ENCODE measurements around the gene TRAPPC3L.

TRAPPC3L gene

DNA sequence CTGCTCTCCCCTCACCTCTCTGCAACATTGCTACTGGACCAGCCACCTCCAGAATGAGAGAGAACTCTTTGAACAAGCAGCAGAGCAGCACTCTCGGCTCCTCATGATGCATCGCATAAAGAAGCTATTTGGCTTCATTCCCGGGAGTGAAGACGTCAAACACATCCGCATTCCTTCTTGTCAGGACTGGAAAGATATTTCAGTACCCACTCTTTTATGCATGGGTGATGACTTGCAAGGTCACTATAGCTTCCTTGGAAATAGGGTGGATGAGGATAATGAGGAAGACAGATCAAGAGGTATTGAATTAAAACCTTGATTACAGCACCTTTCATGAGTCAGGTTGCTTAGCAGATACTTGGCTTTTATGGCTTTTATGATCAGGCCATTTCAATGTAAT is 12.4 kb upstream of the TRAPPC3L start:
- DNase-seq (ENCODE audit: low spot score) = peak; percentile 73

DNA sequence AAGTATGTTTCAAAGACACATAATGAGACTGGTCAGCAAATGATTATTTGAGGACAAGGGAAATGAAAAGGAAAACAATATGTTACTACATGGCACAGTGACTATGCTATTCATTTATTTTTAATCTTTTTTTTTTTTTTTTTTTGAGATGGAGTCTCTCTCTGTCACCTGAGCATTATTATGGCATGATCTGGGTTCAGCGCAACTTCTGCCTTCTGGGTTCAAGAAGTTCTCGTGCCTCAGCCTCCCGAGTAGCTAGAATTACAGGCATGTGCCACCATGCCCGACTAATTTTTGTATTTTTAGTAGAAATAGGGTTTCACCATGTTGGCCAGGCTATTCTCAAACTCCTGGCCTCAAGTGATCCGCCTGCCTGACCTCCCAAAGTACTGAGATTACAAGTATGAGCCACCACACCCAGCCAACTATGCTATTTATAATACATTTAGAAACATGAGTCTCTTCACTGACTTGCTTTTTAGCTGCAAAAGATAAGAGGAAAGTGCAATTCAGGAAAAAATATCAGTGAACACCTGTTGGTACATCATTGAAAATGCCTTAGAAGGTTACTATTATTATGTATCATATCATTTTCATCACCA is 11.4 kb upstream of the TRAPPC3L start:
- DNase-seq (ENCODE audit: low spot score) = no peak

DNA sequence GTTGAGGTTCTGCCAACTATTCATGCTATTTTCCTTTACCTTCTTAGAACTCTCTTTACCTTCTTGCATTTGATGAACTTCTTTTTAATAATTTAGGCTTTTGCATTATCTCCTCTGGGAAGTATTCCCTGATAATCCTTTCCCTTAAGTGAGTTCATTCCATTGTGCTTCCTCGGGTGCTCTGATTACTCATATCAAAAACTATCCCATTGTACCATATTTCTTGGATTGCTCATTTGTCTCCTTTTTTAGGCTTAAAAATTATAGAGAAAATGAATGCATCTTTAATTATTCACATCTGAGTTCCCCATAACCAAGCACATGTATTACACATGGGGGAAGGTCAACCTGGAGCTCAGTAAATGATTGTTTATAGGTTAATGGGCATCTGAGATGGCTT is 10.6 kb upstream of the TRAPPC3L start:
- DNase-seq (ENCODE audit: low spot score) = peak; percentile 54

DNA sequence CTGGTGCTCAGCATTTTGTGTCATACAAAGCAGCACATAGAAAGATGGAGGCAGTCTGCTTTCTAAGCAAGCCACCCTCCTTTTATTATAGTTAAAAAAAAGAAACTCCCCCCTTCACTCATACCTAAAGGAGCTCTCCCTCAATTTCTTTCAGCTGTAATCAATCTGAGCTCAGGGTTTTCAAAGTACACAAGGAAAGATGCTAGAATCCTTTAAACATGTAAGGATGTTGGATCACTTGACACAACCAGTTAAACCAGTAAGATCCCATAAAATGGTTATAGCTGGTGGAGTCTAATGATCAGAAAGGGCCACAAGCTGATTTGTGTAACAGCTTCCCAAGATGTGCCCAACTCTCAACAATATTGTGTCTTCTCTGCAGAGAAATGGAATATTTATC is 8.0 kb upstream of the TRAPPC3L start, which contains the start of gene CALHM4:
Gene CALHM4, plus strand, starts transcription at position 301 of the 400 bp plus-strand sequence. Its CDS starts 43 bp downstream, at position 344.
- DNase-seq (ENCODE audit: low spot score) = no peak

DNA sequence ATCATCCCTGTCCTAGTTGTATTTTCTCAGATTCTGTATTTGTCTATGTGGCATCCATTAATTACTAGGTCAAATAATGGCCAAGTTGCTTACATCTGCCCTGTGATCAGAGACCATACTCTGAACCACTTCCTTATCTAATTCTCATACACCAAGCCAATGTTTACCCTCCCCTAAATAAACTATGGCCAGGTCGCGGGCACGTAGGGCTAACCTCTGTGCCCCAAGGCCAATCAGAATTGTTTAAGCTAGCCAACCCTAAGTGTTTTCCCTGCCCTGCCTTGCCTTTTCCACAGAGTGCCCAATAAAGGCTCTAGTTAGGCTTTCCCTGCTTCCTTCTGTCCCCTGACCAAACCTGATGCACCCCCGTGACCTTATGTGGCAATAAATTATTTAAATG is 5.3 kb upstream of the TRAPPC3L start:
- no peak for DNase-seq (ENCODE audit: low spot score)

DNA sequence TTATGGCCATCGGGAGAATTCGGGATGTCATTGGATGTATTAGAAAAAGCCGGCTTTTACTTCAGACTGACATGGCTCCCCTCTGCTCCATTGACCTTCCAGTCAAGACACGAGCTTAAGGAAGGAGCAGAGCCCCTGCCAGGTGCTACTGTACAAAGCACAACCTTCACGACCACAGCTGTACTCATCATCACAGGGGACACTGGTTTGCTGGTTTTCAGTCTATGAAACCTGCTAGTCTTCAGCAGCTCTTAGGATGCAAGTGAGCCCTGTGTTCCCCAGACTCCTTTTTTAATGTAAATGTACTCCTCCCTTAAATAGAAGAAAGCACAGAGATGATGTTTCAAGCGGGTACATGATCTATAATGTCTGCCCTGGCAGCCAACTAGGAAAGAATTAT is 1.9 kb upstream of the TRAPPC3L start:
- no peak for DNase-seq (ENCODE audit: low spot score)

DNA sequence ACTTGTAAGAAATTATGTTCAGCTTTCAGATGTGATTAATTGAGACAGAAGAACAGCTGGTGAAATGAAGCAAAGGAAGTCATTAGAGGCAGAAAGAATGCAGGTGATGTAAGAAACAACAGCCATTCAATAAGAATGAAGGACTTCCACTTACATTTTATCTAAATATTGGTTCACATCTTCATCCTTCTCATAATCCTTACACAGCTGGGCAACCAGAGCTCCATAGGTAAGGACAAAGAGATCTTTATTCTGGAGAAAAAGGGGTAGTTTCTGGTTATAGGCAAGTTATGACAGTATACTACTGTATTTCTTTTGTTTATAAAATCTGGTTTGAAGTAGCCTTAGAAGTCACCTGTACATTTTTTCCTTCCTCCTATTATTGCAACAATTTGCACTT is 2.3 kb downstream of the TRAPPC3L start:
- DNase-seq (ENCODE audit: low spot score) = no peak

DNA sequence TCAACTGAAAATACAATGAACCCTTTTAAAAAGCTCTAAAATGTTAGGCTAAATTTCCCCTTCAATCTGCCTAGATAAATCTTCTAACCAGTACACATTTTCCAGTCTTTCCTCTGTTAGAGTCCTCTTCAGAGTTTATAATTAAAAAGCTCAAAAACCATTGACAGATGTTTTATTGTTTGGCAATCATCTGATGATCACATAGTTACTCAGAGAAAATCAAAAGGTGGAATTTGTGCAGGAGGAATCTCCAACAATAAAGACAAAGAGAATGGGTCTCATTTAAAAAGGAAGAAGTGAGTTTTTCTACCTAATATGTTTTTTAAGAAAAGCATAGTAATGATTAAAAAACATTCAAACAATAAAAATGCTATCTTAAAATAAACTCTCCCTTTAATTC is 3.1 kb downstream of the TRAPPC3L start:
- DNase-seq (ENCODE audit: low spot score) = no peak

DNA sequence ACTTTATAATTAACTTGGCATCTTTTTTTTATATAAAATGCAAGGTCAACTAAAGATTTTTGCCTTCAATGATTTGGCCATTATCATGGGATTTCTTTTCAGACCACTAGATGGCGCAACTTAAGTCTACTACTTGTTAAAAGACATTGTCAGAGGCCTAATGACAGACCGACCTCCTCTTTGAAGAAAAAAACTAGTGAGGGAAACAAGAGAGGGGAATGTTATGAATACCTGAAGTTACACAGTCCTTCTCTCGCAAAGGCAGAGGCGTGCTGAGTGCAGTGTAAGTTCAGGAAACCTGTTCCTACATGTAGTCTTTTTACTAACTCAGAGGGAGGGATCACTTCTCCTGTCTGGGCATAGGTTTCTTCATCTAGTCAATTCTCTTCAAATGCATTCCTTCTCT is 9.3 kb downstream of the TRAPPC3L start:
- peak; percentile 50 for DNase-seq (ENCODE audit: low spot score)

DNA sequence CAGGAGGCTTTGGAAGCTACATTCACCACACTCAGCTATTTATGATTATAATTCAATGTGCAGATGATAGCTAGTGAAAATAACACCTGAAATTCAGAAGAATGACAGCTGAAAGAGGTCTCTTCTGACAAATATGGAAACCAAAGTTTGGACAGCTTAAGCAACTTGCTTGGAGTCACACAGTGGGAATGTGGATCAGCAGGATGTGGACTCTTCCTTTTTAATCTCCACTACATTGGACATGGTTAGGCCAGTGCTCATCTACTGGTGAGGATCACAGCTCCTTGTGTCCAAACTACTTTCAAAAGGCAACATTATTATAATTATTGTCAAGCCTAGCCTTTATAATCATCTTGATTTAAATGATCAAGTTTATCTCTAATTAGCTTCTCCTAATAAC is 10.4 kb downstream of the TRAPPC3L start:
- no peak for DNase-seq (ENCODE audit: low spot score)

DNA sequence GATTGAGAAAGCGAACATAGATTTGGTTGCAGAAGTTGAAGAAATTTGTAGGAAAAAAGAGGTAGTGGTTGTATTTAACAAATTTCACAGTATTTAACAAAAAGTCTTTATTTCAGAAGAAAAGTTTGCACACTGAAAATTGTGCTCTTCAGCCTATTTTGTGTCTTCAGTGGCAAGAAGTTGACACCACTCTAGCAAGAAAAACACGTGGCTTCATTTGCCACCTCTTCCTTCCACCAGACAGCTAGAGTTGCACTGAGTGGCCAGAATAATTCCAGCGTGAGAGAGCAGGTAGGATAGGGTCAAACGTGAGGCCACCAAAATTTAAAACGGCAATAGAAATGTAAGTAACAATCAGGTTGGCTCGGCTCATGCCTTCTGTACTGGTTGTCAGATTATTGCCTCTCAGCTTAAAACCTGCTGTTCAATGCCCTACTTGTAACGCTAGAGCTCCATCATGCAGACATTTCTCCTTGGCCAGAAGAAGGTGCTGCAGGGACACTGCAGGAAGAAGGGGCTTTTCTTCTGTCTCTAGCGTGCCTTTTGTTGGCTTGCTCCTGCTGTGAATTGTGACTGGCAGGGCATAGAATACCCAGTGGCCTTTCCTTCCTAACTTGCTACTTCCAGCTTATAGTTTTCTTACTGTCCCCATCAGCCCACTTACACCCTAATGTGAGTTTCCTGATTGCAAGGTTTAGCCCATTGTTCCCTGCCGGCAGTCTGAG is 12.1 kb downstream of the TRAPPC3L start:
- no peak for DNase-seq (ENCODE audit: low spot score)

DNA sequence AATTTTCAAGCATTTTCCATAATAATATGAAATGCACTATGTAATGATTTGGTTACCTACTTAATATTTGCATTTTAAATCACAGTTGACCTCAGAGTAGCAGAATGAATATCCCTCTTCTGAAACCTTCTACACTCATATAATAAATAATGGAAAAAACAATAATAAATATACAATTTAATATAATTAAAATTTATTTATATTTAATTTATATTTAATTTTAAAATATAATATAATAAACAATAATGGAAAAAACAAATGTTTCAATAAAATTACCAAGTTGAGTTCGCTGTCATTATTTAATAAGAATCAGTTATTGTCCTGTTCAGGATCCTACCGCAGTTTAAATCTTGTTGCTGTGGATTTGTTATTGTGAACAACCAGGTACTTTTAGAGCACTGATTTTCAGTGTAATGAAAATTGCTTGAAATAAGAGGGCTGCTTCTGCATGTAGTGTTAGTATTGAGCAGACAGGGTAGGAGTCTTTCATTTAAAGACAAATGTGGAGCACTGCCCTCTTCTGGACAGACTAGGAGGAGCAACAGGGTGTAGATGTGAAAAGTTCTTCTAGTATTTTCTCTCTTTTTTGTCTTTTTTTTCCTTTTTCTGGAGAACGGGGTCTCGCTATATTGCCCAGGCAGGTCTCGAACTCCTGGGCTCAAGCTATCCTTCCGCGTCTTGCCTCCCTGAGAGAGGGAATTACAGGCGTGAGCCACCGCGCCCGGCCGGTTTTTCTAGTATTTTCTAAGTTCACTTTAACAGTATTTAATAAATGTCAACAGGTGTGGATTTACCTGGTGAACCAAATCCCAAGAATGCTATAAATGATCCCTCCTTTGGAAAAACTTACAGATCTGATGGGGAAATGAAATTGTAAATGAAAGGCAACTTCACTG is 13.6 kb downstream of the TRAPPC3L start:
- DNase-seq (ENCODE audit: low spot score) = peak; percentile 61

DNA sequence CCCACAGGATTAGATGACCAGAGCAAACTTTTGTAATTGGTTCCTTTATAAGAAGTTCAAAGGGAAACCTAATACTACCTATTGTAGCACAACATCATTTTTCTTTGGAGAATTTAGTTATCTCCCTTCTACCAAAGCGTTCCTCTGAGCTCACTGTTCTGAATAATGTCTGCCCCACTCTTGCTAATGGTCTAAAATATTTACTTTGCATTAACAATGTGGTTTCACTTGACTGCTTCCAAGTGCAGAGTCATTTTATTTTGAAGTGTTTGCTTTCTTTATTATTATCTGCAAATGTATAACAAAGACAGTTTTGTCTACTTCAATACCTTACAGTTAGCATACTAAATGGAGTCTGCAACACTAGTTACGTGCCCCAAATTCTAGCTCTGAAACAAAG is 15.0 kb downstream of the TRAPPC3L start:
- no peak for DNase-seq (ENCODE audit: low spot score)

DNA sequence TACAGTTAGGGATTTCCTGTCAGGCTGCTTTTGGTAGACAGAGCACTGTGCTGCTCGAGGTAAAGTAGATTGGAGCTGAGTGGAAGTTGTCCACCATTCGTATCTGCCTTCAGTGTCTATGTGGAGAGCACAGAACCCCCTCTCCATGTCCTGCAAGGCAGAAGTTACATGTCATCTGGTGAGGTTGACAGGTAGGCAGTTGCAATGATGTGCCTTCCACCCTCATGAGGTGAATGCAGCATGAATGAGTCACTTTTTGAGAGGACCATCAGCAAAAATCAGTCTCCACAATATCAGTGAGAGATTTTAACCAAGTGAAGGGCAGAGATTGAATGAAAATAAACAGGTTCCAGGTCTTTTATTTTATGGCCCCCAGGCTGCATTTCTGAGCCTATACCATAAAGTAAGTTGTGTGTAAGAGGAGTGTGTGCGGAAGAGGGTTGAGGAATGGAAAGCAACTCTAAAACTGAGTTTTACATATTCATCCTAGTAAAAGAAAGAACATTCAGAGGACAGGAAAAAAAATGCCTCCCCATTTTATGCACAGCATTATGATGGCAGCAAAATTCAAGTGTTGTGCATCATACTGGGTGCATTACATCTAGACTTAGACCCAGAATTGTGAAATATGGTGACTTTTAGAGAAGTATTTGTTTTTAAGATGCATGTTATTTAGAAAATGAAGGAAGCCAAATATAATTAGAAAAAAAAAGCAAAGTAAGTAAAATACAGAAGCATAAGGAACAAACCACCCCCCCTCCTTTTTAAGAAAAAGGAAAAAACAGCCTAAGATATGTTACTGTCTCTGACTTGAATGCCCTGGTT is 15.8 kb downstream of the TRAPPC3L start:
- DNase-seq (ENCODE audit: low spot score) = no peak

DNA sequence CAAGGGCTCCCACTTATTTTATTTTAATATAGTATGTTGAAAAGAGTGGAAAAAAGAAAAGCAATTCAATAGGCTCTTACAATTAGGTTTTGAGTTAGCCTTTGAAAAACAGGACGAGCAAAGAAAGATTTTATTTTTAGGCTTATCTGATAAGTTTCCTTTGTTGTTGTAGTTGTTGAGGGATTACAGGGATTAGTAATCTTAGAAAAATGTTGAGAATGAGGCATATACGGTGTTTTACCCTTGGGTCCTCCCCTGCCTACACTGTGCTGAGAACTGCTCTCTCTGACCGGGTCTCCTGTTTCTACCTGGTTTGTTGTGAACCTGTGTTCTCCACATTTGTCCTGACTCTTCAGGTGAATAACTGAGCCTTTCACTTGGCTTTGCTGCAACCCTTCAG is 16.7 kb downstream of the TRAPPC3L start:
- DNase-seq (ENCODE audit: low spot score) = no peak

DNA sequence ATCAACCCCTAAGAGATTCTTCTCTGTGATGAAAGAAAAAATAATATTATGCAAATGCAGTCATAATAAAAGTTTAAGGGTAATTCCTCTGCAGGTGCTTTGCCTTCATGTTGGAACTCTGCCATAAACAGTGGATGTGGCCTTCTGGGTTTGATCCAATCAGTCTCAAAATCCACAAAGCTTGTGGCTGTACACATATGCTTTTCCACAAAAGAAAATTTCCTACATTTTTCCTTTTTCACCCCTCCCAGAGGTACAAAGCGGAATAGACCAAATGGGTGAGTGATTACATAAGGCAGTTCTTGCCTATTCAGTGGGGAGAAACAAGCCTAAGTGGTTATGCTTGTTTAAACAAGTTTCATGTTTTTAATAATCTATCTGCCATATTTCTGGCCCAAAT is 17.4 kb downstream of the TRAPPC3L start:
- DNase-seq (ENCODE audit: low spot score) = no peak

DNA sequence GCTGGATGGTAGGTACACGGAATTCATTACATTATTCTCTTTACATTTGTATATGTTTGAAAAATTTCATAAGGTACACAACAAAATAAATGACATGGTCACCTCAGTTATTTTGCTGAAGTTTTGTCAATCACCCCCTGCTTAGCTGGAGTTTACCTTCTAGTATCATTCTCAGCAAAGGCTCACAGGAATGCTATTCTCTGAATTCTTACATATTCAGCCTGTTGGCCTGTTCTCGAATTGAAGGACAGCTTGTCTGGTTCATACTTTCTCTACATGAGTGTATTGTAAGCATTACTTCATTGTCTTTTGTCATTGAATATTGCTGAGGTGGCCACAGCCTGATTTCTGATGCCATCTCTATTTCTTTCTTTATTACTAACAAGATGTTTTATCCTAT is 21.2 kb downstream of the TRAPPC3L start:
- DNase-seq (ENCODE audit: low spot score) = no peak

DNA sequence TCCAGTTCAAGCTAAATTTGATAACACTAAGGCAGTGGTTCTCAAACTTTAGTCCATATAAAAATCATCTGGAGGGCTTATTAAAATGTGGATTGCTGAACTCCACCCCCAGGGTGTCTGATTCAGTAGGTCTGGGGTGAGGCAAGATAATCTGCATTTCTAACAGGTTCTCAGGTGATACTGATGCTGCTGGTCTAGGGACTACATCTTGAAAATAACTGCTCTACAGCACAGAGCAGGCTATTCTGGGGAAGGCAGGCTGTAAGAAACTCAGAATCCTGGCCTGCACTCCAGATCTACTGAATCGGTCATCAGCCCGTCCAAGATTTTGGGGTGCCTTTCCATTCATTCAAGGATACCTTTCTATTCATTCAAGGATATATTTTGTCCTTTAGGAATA is 22.6 kb downstream of the TRAPPC3L start:
- DNase-seq (ENCODE audit: low spot score) = no peak

DNA sequence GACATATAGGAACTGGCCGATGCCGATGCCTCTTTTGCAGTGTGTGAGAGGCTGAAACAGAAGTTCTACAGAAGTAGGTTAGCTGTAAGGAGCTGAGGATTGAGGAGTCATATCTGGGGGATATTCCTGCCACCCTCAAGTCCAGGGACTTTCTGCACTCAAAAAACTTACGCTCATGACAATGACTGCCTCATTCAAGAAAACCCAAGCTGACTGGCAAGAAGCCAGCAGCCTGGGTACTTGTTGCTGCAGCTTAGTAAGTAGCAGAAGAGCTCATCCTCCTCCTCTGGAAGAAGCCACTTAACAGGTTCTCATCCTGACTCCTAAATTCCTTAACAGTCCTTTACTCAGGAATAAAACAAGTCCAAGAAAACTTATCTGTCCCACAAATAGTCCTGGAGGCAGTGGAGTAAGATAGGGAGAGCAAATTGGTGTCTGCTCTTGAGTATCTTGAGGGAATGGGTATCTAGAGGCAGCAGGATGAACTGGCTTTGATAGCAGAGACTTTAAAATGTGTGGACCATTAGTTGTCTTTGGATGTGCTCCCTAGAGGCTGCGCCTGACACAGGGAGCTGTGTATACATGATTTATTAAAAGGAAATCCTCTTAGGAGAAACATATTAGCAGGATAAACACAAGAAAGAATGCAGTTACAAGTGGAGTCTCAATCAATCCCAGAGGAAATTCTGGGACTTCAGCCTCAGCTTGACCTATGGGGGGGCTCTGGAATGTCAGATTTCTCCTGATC is 26.7 kb downstream of the TRAPPC3L start:
- no peak for DNase-seq (ENCODE audit: low spot score)

DNA sequence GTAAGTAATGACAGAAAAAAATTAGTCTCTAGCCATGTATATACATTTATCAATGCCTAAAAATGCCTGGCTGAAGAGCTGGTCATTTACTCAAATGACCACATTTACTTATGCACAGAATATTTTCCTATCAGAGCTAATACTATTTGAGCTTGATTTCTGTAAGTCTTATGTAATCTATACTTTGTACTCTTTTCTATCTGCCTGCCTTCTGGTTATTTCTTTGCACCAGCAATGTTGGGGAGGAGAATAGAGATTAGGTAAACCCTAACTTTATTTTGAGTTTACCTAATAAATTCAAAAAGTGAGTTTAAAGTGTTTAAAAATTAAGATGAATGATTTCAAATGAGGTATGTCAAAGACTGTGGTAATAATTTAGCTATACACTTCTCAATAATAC is 30.3 kb downstream of the TRAPPC3L start:
- DNase-seq (ENCODE audit: low spot score) = no peak

DNA sequence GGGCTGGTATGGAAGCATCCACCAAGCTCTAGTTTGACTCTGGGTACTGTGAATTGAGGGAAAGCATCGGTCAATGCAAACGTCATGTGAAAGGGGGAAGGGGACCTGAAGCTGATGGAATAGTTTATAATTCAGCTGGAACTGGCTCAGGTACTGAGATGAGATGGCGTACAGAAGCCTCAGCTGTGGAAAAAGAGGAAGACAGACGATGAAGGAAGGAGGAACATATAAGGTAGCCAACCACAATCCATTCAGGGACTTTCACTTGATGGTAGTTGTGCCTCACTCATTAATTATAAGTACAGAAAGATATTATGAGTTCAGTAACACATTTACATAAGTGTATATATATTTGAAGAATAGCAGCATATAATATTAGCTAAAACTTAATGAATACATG is 31.4 kb downstream of the TRAPPC3L start:
- DNase-seq (ENCODE audit: low spot score) = no peak

Data from AG20443 (cell line).